Activated CD8-positive, alpha-beta T cell treated with anti-CD3 and anti-CD28 coated beads for 36 hours (primary cell): ENCODE data around the gene TGFBI. TPM values are rescaled to one million over a fixed set of nuclear protein-coding genes. Genes with fewer than 3 reads are reported as not detected.
"Not testable (repeated sequence)": the region's sequence is repeated elsewhere in the genome, so short reads cannot be mapped to it uniquely, and the experiment has no call there.

Experiments used
- ATAC-seq: fragments of 200-7000 bp; cut with Tn5 transposase; one replicate; pipeline ENCODE4 v1.10.0; 2021; ENCODE audit warnings: mild to moderate bottlenecking, moderate library complexity
- CTCF ChIA-PET: fragments of 350-600 bp; sonication (Branson Sonifier 250); formaldehyde crosslinking; loops from one replicate; lab custom pipeline; 2021; ENCODE audit warnings: antibody characterized with exemption; lab: Charles Lee
- POLR2A ChIA-PET: fragments of 350-600 bp; sonication (Branson Sonifier 250); formaldehyde crosslinking; loops from one replicate; lab custom pipeline; 2021; ENCODE audit warnings: antibody characterized with exemption; lab: Charles Lee
- DNase-seq: peaks from one replicate; pipeline ENCODE4 v3.0.0-alpha.2; 2020
- H3K27ac Mint-ChIP-seq: one replicate; pipeline ENCODE4 v1.8.0; 2021; ENCODE audit warnings: mild to moderate bottlenecking, mixed read lengths
- H3K27me3 Mint-ChIP-seq: one replicate; pipeline ENCODE4 v1.8.0; 2021; ENCODE audit warnings: mixed read lengths
- H3K36me3 Mint-ChIP-seq: one replicate; pipeline ENCODE4 v1.8.0; 2021; ENCODE audit warnings: low read depth, mixed read lengths
- H3K4me1 Mint-ChIP-seq: one replicate; pipeline ENCODE4 v1.8.0; 2021; ENCODE audit warnings: low read depth, mixed read lengths
- H3K4me3 Mint-ChIP-seq: one replicate; pipeline ENCODE4 v1.8.0; 2021; ENCODE audit warnings: mild to moderate bottlenecking, moderate library complexity, mixed read lengths
- H3K9me3 Mint-ChIP-seq: one replicate; pipeline ENCODE4 v1.8.0; 2021; ENCODE audit warnings: mixed read lengths
- intact Hi-C: fragments of 100-400 bp; cut with micrococcal nuclease; formaldehyde crosslinking; loops from one replicate; pipeline ENCODE4 v1.10.0; 2022
- total RNA-seq, 2 experiments: library from RNA; stranded (reverse); gene quantifications; one replicate each; pipeline ENCODE4 v1.2.3, GENCODE V29; 2021
- TF ChIP-seq, protein P1 (sequence below): fragments of 200-600 bp; IDR thresholded peaks from one replicate; pipeline ENCODE4 v1.8.0; 2022; ENCODE audit warnings: antibody characterized with exemption, mild to moderate bottlenecking

The TGFBI gene
- total RNA-seq, 2 experiments from 2014 or later: not detected

DNA sequence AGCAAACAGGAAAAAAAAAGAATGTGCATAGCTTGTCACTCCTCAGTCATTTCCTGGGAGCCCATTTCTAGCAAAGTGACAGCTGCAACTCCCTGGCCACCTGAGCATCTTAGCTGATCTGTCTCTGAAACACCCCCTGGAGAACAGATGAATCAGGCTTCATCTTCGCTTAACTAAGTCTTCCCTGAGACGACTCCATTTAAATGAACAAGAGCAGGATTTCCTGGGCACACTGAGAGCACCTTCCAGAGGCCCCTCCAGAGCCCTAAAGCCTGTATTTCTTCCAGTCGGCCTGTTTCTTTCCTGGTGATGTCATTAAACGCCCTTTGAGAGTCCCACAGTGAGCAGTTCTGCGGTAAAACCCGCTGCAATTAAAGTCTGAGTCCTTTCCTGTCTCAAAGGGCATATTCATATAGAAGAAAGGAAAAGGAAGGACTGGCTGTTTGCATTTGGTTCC lies 13.9 kb downstream of the TGFBI start:
- peak; percentile 62 for ATAC-seq
- POLR2A ChIA-PET: interaction anchor here (0.6 kb wide), 1 partner anchor 186 kb away, joined by 3 read pairs; no protein-coding TSS in a partner anchor
- CTCF ChIA-PET: no interaction called here
- H3K9me3 Mint-ChIP-seq: peaks cover under 1% of the 10 kb centered on the region
- peaks cover 10% of the 10 kb centered on the region for H3K4me1 Mint-ChIP-seq
- no peaks in the 10 kb centered on the region for H3K27me3 Mint-ChIP-seq
- H3K27ac Mint-ChIP-seq: peak overlapping the region; percentile 51
- H3K4me3 Mint-ChIP-seq: no peak overlapping the region
- peaks cover under 1% of the 10 kb centered on the region for H3K36me3 Mint-ChIP-seq
- intact Hi-C loops: no loop called here
- TF ChIP-seq, protein P1, sequence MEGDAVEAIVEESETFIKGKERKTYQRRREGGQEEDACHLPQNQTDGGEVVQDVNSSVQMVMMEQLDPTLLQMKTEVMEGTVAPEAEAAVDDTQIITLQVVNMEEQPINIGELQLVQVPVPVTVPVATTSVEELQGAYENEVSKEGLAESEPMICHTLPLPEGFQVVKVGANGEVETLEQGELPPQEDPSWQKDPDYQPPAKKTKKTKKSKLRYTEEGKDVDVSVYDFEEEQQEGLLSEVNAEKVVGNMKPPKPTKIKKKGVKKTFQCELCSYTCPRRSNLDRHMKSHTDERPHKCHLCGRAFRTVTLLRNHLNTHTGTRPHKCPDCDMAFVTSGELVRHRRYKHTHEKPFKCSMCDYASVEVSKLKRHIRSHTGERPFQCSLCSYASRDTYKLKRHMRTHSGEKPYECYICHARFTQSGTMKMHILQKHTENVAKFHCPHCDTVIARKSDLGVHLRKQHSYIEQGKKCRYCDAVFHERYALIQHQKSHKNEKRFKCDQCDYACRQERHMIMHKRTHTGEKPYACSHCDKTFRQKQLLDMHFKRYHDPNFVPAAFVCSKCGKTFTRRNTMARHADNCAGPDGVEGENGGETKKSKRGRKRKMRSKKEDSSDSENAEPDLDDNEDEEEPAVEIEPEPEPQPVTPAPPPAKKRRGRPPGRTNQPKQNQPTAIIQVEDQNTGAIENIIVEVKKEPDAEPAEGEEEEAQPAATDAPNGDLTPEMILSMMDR: no peak
- peak; percentile 18 for DNase-seq

DNA sequence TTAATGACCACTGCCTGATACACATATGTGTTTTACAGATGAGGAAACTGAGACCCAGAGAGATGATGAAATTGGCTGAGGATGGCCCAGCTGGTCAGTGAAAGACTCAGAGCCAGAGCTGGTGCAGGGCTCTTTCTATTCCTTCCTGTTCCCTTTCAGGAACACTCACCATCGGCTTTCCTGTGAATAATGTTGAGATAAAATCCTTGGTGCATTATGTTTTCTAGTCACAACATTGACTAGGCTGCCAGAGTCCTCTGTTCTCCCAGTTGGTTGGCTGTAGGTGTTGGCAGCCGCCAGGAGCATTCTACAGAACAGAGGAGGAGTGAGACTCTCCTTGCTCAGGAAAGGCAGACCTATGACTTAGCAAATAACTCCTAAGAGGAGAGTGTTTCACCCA lies 14.8 kb downstream of the TGFBI start:
- Mint-ChIP-seq H3K36me3 (no peaks in the 10 kb centered on the region), H3K4me3 (no peak overlapping the region), H3K27ac (no peak overlapping the region), H3K27me3 (no peaks in the 10 kb centered on the region), H3K4me1 (peaks cover 7% of the 10 kb centered on the region), H3K9me3 (no peaks in the 10 kb centered on the region)
- ChIA-PET CTCF (no interaction called here), POLR2A (no interaction called here)
- no peak for DNase-seq
- TF ChIP-seq, protein P1: no peak
- ATAC-seq: no peak
- intact Hi-C loops: no loop called here

DNA sequence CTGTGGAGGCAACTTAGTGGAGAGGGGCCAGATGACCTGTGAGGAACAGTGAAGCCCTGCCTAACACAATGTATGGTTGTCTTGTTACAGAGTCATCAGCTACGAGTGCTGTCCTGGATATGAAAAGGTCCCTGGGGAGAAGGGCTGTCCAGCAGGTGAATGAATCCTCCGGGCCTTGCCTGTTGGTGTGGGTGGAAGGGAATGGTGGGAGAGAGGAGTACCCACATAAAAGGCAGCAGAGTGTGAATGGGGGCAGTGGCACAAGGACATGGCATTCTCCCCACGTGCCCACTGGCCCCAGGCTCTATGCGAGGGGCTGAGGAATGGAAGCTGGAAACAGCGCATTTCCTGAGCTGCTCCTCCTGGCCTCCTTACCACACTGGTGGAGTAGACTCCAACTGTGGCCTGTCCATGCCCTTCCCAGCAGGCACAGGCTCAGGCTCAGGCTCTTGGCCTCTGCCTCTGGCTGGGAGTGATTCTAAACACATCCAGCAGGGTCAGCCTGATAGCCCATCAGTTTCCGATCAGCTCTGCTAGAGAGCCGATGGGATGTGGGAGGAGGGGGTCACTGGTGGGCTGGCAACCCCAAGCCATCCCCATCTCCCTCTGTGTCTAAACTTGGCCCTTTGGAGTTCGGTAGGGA lies 15.3 kb downstream of the TGFBI start:
- ATAC-seq (no peak), DNase-seq (no peak)
- TF ChIP-seq, protein P1: no peak
- H3K4me3 Mint-ChIP-seq: no peak overlapping the region
- peaks cover 7% of the 10 kb centered on the region for H3K4me1 Mint-ChIP-seq
- H3K27me3 Mint-ChIP-seq: no peaks in the 10 kb centered on the region
- intact Hi-C loops: no loop called here
- ChIA-PET POLR2A (no interaction called here), CTCF (no interaction called here)
- H3K27ac Mint-ChIP-seq: no peak overlapping the region
- no peaks in the 10 kb centered on the region for H3K9me3 Mint-ChIP-seq
- no peaks in the 10 kb centered on the region for H3K36me3 Mint-ChIP-seq

DNA sequence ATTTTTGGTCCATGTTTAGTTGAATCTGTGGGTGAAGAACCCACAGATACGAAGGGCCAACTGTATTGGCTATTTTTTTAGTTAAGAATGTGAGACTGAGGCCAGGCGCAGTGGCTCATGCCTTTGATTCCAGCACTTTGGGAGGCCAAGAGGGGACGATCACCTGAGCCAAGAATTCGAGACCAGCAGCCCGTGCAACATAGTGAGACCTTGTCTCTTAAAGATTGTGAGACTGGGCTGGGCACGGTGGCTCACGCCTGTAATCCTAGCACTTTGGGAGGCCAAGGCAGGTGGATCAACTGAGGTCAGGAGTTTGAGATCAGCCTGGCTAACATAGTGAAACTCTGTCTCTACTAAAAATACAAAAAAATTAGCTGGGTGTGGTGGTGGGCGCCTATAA lies 16.2 kb downstream of the TGFBI start:
- CTCF ChIA-PET, POLR2A ChIA-PET, H3K27me3 Mint-ChIP-seq, H3K36me3 Mint-ChIP-seq, H3K4me1 Mint-ChIP-seq, H3K9me3 Mint-ChIP-seq, H3K27ac Mint-ChIP-seq, ATAC-seq, H3K4me3 Mint-ChIP-seq, intact Hi-C loops, DNase-seq: not testable (repeated sequence)

DNA sequence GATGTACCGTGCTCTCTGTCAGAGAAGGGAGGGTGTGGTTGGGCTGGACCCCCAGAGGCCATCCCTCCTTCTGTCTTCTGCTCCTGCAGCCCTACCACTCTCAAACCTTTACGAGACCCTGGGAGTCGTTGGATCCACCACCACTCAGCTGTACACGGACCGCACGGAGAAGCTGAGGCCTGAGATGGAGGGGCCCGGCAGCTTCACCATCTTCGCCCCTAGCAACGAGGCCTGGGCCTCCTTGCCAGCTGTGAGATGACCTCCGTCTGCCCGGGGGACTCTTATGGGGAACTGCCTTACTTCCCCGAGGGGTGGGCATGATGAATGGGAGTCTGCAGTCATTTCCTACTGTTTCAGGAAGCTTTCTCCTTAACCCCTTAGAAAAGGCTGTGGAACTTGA lies 17.5 kb downstream of the TGFBI start:
- no peaks in the 10 kb centered on the region for H3K9me3 Mint-ChIP-seq
- ATAC-seq: no peak
- no peak overlapping the region for H3K4me3 Mint-ChIP-seq
- intact Hi-C loops: no loop called here
- ChIA-PET CTCF (no interaction called here), POLR2A (no interaction called here)
- TF ChIP-seq, protein P1: no peak
- H3K4me1 Mint-ChIP-seq: peaks cover 7% of the 10 kb centered on the region
- no peaks in the 10 kb centered on the region for H3K27me3 Mint-ChIP-seq
- no peaks in the 10 kb centered on the region for H3K36me3 Mint-ChIP-seq
- DNase-seq: no peak
- H3K27ac Mint-ChIP-seq: no peak overlapping the region
